Aorta (tissue), 5 donors: Measurements from ENCODE around the gene SAMD5. TPM values are rescaled to one million over a fixed set of nuclear protein-coding genes. Genes with fewer than 3 reads are reported as not detected.

Experiments
- ATAC-seq: fragments of 200-7000 bp; cut with Tn5 transposase; one replicate; pipeline ENCODE4 v1.9.1; 2022; ENCODE audit warnings: moderate library complexity; ENCODE audit not compliant: low FRiP score
- DNase-seq, 2 donors: peaks; one replicate each; pipeline ENCODE4 v3.0.0-alpha.2; 2020
- H3K27ac ChIP-seq, 2 donors: one replicate each; pipeline ENCODE4 v1.5.1; 2013; ENCODE audit warnings: low read length in 2 of 2, mild to moderate bottlenecking in 2 of 2, moderate library complexity in 2 of 2, control low read depth in 1 of 2, inconsistent platforms in 1 of 2, low read depth in 1 of 2
- H3K27me3 ChIP-seq, 2 donors: one replicate each; pipeline ENCODE4 v1.6.1; 2013; ENCODE audit warnings: control low read depth in 1 of 2, low read length in 1 of 2, mild to moderate bottlenecking in 1 of 2, moderate library complexity in 1 of 2; ENCODE audit not compliant: insufficient read depth in 2 of 2, control insufficient read depth in 1 of 2
- H3K36me3 ChIP-seq, 2 donors: one replicate each; pipeline ENCODE4 v1.6.1; 2013; ENCODE audit warnings: control low read depth in 1 of 2, low read length in 1 of 2, mild to moderate bottlenecking in 1 of 2; ENCODE audit not compliant: insufficient read depth in 2 of 2, control insufficient read depth in 1 of 2
- H3K4me1 ChIP-seq, 2 donors: one replicate each; pipeline ENCODE4 v1.6.1; 2013; ENCODE audit warnings: low read length in 2 of 2, control low read depth in 1 of 2, mild to moderate bottlenecking in 1 of 2, moderate library complexity in 1 of 2; ENCODE audit not compliant: insufficient read depth in 2 of 2, control insufficient read depth in 1 of 2
- H3K4me3 ChIP-seq, 2 donors: one replicate each; pipeline ENCODE4 v1.5.1; 2013; ENCODE audit warnings: low read length in 2 of 2, control low read depth in 1 of 2, mild to moderate bottlenecking in 1 of 2
- H3K9me3 ChIP-seq: one replicate; pipeline ENCODE4 v1.6.1; 2013; ENCODE audit warnings: mild to moderate bottlenecking, low read length; ENCODE audit not compliant: control insufficient read depth
- WGBS, 2 donors: extraction: QIAGEN DNeasy Blood & Tissue Kit; methylation state at CpG; one replicate each; pipeline ENCODE4 v1.1.7; 2013; 5-methylcytosine and 5-hydroxymethylcytosine counted together
- intact Hi-C, 2 donors: fragments of 100-400 bp; cut with DNase I; formaldehyde crosslinking; loops; one replicate each; pipeline versions ENCODE4 v1.14.2 to v1.15.0; 2022
- long read RNA-seq, 2 donors: library from polyadenylated mRNA; unstranded; transcript quantifications; one replicate each; pipeline ENCODE4 v2.0.0, GENCODE V29; 2020 to 2021
- polyA plus RNA-seq, 2 donors: library from polyadenylated mRNA; stranded (reverse); fragments of 200-250 nt; gene quantifications; one replicate each; pipeline ENCODE4 v1.2.3, GENCODE V29; 2013
- total RNA-seq, 2 donors: library from RNA; stranded (reverse); fragmentation: NEBNext Ultra II Directional; extraction: Animal tissue kit (Norgen Biotek cat#: 25700); gene quantifications; one replicate each; pipeline ENCODE4 v1.2.1, GENCODE V29; 2021
- donor health status: healthy with polysubstance abuse.
- donor health status: Bipolar disorder and iron deficiency.
- donor health status: DM: no; HTN: no; CAD: no.
- donor health status: DM: no; HTN: no; CAD: no.
- donor health status: DM: yes; HTN: yes; CAD: no.

Gene SAMD5
- total RNA-seq (1 to 10 TPM; 2.1 to 3.8 TPM), polyA plus RNA-seq (1 to 10 TPM in 1 of 2 donors, under 1 TPM in 1; 0.50 to 1.7 TPM)
- long read RNA-seq, donor 1, partial matches to known transcripts = 0 of 1 reads
- long read RNA-seq, donor 1, other reads (novel, unspliced or antisense) = 1 of 1 reads
- long read RNA-seq, donor 2, partial matches to known transcripts = 0 of 1 reads
- long read RNA-seq, donor 2, other reads (novel, unspliced or antisense) = 1 of 1 reads

DNA sequence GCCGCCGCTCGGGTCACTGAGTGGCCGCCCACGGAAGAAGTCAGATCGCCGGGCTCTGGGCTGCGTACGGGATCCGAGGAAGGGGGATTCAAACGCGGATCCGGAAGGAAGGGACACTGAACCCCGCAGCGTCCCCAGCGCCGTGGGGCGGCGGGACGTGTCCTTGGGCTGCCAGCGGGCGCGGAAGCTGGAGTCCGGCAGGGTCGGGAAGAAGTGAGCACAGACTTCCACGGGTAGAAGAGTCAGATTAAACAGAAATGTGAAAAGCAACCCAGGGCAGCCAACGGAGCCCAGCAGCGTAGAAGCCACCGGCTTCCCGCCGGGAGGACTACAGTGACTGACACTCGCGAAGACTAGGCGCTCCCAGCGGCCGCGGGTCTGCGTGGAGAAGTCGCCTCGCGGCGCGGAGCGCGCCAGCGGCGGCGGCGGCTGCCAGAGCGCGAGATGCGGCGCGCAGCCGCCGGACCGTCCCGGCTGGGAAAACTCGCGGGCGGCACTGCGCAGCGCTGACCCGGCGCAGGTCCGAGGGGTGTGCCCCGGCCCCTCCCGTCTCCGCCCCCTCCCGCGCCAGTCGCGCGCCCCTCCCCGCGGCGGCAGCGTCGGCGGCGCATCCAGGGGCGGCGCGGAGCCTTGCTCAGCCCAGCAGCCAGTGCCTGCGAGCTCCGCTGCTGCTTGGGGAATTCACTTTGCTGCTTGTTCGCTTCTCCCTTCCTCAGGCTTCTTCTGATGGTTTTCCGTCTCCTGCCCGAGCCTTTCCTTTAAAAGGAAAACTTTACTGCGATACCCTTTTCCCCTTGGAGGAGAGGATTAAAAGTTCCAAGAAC is at the start of gene SAMD5:
TSS of gene SAMD5 (plus strand) at position 649 of the 824 bp plus-strand sequence. CDS start 239 bp downstream, outside the sequence.
- 0 to 1% methylated on average over 81 to 90 of the region's 90 CpGs for WGBS, 2 donors
- peak within 1 kb of the TSS; percentile 30 to 73 for H3K4me3 ChIP-seq
- H3K9me3 ChIP-seq = no peaks in the 10 kb centered on the region
- H3K27me3 ChIP-seq = no peaks in the 10 kb centered on the region
- no peak within 1 kb of the TSS for H3K27ac ChIP-seq
- DNase-seq (peak; percentile 61 to 89), ATAC-seq (peak; percentile 85)
- intact Hi-C loops = loop anchor here (10.0 kb wide), 2 partner anchors 147 to 737 kb away; no protein-coding TSS in a partner anchor
- H3K36me3 ChIP-seq = no peaks in the 10 kb centered on the region
- no peaks in the 10 kb centered on the region for H3K4me1 ChIP-seq

DNA sequence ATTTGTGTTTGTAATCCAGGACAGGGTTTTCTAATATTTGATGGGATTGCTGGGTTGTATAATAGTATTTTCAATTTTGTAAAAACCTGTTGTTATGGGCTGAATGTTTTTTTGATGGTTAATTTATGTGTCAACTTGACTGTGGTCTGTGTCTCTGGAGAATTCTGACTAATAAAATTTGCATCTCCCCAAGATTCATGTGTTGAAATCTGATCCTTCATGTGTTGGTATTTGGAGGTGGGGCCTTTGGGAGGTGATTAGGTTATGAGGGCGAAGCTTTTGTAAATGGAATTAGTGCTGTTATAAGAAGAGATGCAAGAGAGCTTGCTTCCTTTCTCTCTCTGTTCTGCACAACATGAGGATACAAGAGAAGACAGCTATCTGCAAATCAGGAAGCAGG is 48.7 kb upstream of the SAMD5 start:
- intact Hi-C loops = no loop called here
- Histone ChIP-seq H3K27me3 (no peaks in the 10 kb centered on the region), H3K4me1 (no peaks in the 10 kb centered on the region), H3K27ac (no peak overlapping the region), H3K36me3 (no peaks in the 10 kb centered on the region), H3K9me3 (peaks cover 1% of the 10 kb centered on the region), H3K4me3 (no peak overlapping the region)
- WGBS, 2 donors = 84 to 93% methylated on average over 1 of the region's 1 CpG
- DNase-seq (no peak), ATAC-seq (no peak)

DNA sequence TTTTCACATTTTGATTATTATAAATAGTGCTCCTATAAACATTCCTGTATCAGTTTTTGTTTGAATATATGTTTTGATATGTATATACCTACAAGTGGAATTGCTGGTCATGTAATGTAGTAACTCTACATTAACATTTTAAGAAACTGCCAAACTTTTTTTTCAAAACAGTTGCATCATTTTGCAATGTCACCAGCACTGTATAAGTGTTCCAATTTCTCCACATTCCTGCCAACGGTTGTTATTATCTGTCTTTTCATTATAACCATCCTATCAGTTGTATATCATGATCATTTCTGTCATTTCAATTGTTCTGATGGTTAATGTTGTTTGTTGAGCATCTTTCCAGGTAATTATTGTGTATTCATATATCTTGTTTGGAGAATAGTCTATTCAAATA is 44.8 kb upstream of the SAMD5 start:
- ATAC-seq = no peak
- no peak for DNase-seq
- Histone ChIP-seq H3K4me3 (no peak overlapping the region), H3K27me3 (no peaks in the 10 kb centered on the region), H3K9me3 (peaks cover 3% of the 10 kb centered on the region), H3K27ac (no peak overlapping the region), H3K36me3 (no peaks in the 10 kb centered on the region), H3K4me1 (no peaks in the 10 kb centered on the region)
- intact Hi-C loops = no loop called here
- WGBS, 2 donors = 54 to 57% methylated on average over 1 of the region's 1 CpG

DNA sequence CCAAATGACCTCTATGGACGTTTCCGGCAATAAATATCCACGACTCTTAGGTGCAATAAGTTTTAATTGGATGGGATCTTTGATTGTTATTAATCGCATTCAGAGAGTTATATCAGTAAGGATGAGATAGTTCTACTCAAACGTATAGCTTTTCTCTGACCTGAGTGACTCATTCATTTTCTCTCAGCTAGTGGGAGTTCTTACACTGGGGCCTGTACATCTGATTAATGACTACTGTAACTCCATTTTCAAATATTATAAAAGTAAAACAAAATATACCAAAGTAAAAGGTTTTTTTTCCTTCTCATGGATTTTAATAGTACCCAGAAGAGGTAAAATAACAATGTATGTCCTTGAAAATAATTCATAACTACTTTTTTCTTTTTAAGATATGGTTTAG is 41.1 kb upstream of the SAMD5 start:
- Histone ChIP-seq H3K27me3 (no peaks in the 10 kb centered on the region), H3K4me1 (no peaks in the 10 kb centered on the region), H3K27ac (no peak overlapping the region), H3K4me3 (no peak overlapping the region), H3K9me3 (peaks cover 1% of the 10 kb centered on the region), H3K36me3 (no peaks in the 10 kb centered on the region)
- no peak for ATAC-seq
- intact Hi-C loops = no loop called here
- 64 to 73% methylated on average over 5 of the region's 5 CpGs for WGBS, 2 donors
- no peak for DNase-seq

DNA sequence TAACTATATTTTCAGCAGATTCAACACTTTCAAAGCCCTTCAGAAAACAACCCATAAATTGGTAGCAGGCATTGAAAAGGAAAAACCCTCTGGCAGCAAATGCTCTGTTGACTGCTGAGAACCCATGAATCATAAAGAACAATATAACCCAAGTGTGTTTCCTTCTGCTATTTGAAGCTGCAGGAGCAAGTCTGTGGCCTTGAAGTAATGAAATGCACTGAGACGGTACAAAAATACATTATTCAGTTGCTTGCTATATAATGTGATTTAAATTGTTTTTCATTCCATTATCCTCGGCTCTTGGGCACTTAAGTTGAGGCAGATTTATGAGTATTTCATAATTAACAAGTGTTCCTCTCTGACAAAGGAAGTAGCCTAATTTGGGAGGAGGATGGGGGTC is 40.6 kb upstream of the SAMD5 start:
- WGBS, 2 donors = 62 to 66% methylated on average over 2 of the region's 2 CpGs
- no peaks in the 10 kb centered on the region for H3K36me3 ChIP-seq
- no peaks in the 10 kb centered on the region for H3K27me3 ChIP-seq
- peaks cover 1% of the 10 kb centered on the region for H3K9me3 ChIP-seq
- DNase-seq (no peak), ATAC-seq (no peak)
- no peak overlapping the region for H3K4me3 ChIP-seq
- no peaks in the 10 kb centered on the region for H3K4me1 ChIP-seq
- no peak overlapping the region for H3K27ac ChIP-seq
- intact Hi-C loops = no loop called here

DNA sequence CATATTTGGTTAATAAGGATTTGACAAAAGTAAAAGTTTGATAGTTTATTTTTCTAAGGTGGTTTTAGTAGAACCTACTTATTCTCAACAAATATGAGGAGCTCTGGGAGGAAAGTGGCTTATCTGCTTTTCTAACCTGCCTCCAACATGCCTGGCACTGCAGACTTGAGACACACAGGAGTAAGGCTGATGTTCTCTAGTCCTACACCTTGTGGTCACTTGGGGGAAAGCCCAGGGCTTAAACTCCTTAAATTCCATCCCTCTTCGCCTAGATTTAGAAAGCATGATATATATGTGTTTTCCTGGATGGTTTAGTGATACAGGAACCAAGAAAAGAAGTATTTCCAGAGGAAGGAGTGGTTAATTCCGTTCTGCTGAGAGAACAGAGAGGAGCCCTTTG is 39.9 kb upstream of the SAMD5 start:
- Histone ChIP-seq H3K36me3 (no peaks in the 10 kb centered on the region), H3K27ac (no peak overlapping the region), H3K9me3 (peaks cover 1% of the 10 kb centered on the region), H3K4me3 (no peak overlapping the region), H3K27me3 (no peaks in the 10 kb centered on the region), H3K4me1 (no peaks in the 10 kb centered on the region)
- no peak for ATAC-seq
- intact Hi-C loops = no loop called here
- no peak for DNase-seq
- whole genome bisulfite sequencing, 2 donors = 63 to 68% methylated on average over 2 of the region's 2 CpGs

DNA sequence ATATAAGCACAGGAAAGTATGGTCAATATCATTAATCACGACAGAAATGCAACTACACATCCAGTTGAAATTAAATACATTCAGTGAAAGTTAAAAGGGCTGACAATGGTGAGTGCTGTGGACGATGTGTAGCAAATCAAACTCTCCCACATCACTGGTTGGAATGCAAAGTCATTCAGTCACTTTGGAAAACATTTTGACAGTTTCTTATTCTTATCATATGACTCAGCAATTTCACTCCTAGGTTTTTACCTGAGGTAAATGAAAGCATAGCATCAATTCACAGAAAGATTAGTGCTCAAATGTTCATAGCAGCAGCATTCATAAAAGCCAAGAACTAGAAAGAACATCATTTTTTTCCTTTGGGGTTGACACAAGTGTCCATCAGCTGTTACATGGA is 28.6 kb upstream of the SAMD5 start:
- H3K9me3 ChIP-seq = no peaks in the 10 kb centered on the region
- H3K4me3 ChIP-seq = no peak overlapping the region
- ATAC-seq (no peak), DNase-seq (no peak)
- no peak overlapping the region for H3K27ac ChIP-seq
- WGBS, 2 donors = 68 to 74% methylated on average over 2 of the region's 2 CpGs
- no peaks in the 10 kb centered on the region for H3K36me3 ChIP-seq
- intact Hi-C loops = no loop called here
- H3K4me1 ChIP-seq = no peaks in the 10 kb centered on the region
- no peaks in the 10 kb centered on the region for H3K27me3 ChIP-seq

DNA sequence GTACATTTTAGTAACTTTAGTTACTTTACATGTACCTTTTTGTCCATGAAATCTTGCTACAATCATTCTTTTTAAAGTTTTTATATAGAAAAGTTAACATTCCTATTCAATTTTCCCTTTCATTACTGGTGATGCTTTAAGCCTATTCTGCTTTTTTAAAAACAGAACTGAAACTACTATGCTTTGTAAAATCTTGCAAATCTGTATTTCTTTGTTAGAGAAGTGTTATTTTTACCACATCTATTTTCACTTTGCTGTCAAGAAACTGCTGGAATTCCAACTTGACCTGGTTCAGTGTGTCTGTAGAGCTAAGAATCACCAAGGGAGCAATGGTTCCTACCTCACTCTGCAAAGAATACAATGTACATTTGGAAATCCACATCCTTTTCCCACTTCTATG is 21.8 kb upstream of the SAMD5 start:
- no peak for ATAC-seq
- intact Hi-C loops = no loop called here
- no peak overlapping the region for H3K4me3 ChIP-seq
- no peaks in the 10 kb centered on the region for H3K9me3 ChIP-seq
- no peaks in the 10 kb centered on the region for H3K36me3 ChIP-seq
- no peaks in the 10 kb centered on the region for H3K4me1 ChIP-seq
- no peak for DNase-seq
- no peaks in the 10 kb centered on the region for H3K27me3 ChIP-seq
- H3K27ac ChIP-seq = no peak overlapping the region

DNA sequence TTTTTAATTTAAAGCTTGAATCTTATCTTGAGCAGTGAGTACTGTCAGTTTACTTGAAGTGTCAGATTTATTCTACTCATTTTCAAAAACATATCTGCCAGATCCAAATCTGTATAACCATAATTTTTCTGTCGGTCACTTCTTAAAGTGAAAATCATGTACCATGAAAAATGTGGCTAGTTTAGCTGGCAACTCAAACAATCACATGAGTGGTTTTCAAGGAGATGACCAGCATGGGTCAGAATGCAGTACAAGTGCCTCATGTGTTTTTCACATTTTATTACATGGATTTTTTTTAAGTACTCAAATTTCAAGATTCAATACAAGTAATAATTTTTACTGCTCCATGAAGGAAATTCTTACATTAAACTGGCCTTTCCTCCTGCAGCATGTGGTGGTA is 11.0 kb upstream of the SAMD5 start:
- ATAC-seq (no peak), DNase-seq (no peak)
- no peak overlapping the region for H3K27ac ChIP-seq
- H3K27me3 ChIP-seq = no peaks in the 10 kb centered on the region
- no peaks in the 10 kb centered on the region for H3K9me3 ChIP-seq
- H3K36me3 ChIP-seq = no peaks in the 10 kb centered on the region
- WGBS, 2 donors = 91 to 94% methylated on average over 1 of the region's 1 CpG
- no peaks in the 10 kb centered on the region for H3K4me1 ChIP-seq
- intact Hi-C loops = no loop called here
- no peak overlapping the region for H3K4me3 ChIP-seq
